Thoracic aorta (tissue), 2 donors: Measurements from ENCODE around the gene DNMT3B. TPM values are rescaled to one million over a fixed set of nuclear protein-coding genes. Genes with fewer than 3 reads are reported as not detected.
A peak's percentile ranks its signal among the peaks of the same experiment; 100 is the strongest.
"Not testable (repeated sequence)": the region's sequence is repeated elsewhere in the genome, so short reads cannot be mapped to it uniquely, and the experiment has no call there.

Source experiments
- ATAC-seq: fragments of 150-250 bp; one replicate; pipeline ENCODE4 v1.8.0; 2017; ENCODE audit warnings: low read depth; ENCODE audit not compliant: insufficient number of reproducible peaks, low FRiP score
- DNase-seq: peaks from one replicate; pipeline ENCODE4 v3.0.0-alpha.2; 2020; ENCODE audit warnings: low spot score
- H3K27ac ChIP-seq, 2 donors: fragments of 200-600 bp; sonication (generic); 1 replicate in 1 of 2; 2 replicates in 1 of 2; pipeline ENCODE4 v1.5.1; 2016; ENCODE audit warnings: mild to moderate bottlenecking in 2 of 2, moderate library complexity in 2 of 2
- H3K27me3 ChIP-seq: fragments of 200-600 bp; sonication (generic); replicated peaks from 2 replicates; pipeline ENCODE4 v1.6.0; 2016; ENCODE audit warnings: mild to moderate bottlenecking; ENCODE audit not compliant: insufficient read depth
- H3K36me3 ChIP-seq: fragments of 200-600 bp; sonication (generic); one replicate; pipeline ENCODE4 v1.5.1; 2016
- H3K4me1 ChIP-seq, 2 donors: fragments of 200-600 bp; sonication (generic); 1 replicate in 1 of 2; 2 replicates in 1 of 2; pipeline versions ENCODE4 v1.5.1 to v1.6.0; 2016; ENCODE audit warnings: low read depth in 2 of 2, mild to moderate bottlenecking in 1 of 2; ENCODE audit not compliant: control insufficient read depth in 1 of 2
- H3K4me3 ChIP-seq: fragments of 200-600 bp; sonication (generic); 2 replicates; pipeline ENCODE4 v1.5.1; 2016; ENCODE audit warnings: mild to moderate bottlenecking
- H3K9me3 ChIP-seq: fragments of 200-600 bp; sonication (generic); 2 replicates; pipeline ENCODE4 v1.5.1; 2016
- CTCF ChIP-seq: fragments of 200-600 bp; sonication (generic); IDR thresholded peaks from one replicate; pipeline ENCODE4 v1.5.1; 2019; ENCODE audit warnings: antibody characterized with exemption
- total RNA-seq, 2 donors: library from RNA; depleted of rRNA; stranded (reverse); fragments of >200 nt; gene quantifications; one replicate each; pipeline versions ENCODE4 v1.1.0 to v1.2.3, GENCODE V29; 2016

Gene DNMT3B
- total RNA-seq, 2 donors from 2014 or later, result 0.81 to 1.3 TPM

DNA sequence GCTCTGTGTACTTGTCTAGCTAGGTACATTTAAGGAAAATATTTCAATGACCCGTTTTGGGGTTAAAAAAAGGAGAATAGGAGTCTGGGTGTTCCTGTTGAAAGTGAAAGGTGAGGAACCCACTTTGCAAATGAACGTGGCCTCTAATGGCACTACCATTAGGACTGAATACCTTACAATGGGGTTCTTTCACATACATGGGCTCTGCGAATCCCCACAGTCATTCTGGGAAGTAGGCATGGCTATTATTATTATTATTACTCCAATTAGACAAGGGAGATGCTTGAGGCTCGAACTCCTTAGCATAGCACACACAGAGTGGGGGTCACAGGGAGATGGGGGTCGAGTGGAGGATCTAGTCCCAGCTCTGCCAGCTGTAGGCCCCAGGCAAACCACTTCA, 6.0 kb upstream of the DNMT3B start:
- TF ChIP-seq CTCF, result no peak
- Histone ChIP-seq H3K27me3 (no peaks in the 10 kb centered on the region), H3K4me3 (no peak overlapping the region), H3K27ac (no peak overlapping the region), H3K9me3 (no peaks in the 10 kb centered on the region), H3K4me1 (no peaks in the 10 kb centered on the region), H3K36me3 (no peaks in the 10 kb centered on the region)
- DNase-seq, result no peak
- no peak for ATAC-seq

DNA sequence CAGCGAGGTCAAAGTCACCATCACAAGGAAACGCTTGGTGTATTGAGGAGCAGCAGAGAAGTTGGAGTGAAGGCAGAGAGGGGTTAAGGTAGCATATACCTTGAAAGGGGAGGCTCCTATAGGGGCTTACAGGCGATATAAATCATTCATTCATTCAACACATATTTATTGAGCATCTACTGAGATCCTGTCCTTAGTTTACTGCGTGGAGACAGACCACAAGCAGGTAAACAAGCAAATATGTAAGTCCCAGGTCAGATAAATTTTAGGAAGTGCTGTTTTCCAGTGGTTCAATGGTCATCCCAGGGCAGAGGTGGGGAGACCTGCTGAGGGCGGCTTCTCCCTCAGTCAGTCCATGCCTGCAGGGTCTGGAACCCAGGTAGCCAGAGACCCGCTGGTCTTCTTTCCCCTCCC, 761 bp upstream of the DNMT3B start:
- DNase-seq, result no peak
- ATAC-seq, result no peak
- Histone ChIP-seq H3K27ac (no peak overlapping the region), H3K9me3 (no peaks in the 10 kb centered on the region), H3K36me3 (no peaks in the 10 kb centered on the region), H3K4me1 (peaks cover 4 to 17% of the 10 kb centered on the region in 2 donors), H3K4me3 (peak overlapping the region; percentile 92), H3K27me3 (no peaks in the 10 kb centered on the region)
- no peak for TF ChIP-seq CTCF

- Histone ChIP-seq H3K9me3 (no peaks in the 10 kb centered on the region), H3K4me1 (peaks cover 4 to 17% of the 10 kb centered on the region in 2 donors), H3K27me3 (no peaks in the 10 kb centered on the region), H3K36me3 (no peaks in the 10 kb centered on the region), H3K27ac (no peak overlapping the region), H3K4me3 (peak overlapping the region; percentile 92)
- TF ChIP-seq CTCF, result no peak
- no peak for ATAC-seq
- DNase-seq, result no peak
These were observed 593 bp downstream of the DNMT3B start for GRCh38 chr20:32762754-32763201.

DNA sequence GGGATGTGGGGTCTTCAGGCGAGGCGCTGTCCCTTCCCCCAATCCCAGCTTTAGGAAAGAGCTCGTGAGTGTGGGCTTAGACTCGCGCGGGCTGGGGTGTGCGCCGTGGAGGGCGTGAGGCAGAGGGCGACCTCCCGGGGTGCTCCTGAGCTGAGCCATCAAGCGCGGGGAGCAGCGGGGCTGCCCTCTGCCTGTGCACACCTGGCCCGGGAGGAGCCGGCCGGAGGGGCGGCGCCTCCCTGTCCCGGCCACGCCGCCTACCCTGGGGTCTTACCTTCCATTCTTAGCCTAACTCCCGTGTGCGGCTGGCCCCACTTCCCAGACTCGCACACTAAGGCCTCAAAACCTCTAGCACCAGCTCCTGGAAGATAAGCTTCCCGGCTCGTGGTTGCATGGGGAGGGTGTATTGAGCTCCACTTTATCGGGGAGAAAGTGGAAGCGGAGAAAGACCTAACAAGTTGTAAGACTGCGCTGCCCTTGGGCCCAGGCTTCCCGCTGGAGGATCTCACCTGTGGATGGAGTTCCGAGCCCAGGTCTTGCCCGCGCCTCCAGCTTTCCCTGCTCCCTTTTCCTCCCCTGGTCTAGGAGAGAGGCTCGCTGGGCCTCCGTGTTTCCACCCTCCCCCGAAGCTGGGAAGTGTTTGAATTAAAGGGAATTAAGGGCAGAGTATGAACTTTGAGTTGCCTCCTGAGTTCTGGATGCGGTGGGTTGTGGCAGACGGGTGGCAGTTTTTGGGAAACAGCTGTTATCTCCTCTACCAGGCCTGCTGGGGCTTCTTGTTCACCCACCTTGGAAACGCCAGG, 1.2 kb downstream of the DNMT3B start:
- no peak overlapping the region for H3K27ac ChIP-seq
- no peaks in the 10 kb centered on the region for H3K36me3 ChIP-seq
- TF ChIP-seq CTCF, result no peak
- peaks cover 4 to 17% of the 10 kb centered on the region in 2 donors for H3K4me1 ChIP-seq
- no peaks in the 10 kb centered on the region for H3K27me3 ChIP-seq
- H3K4me3 ChIP-seq, result peak overlapping the region; percentile 92
- DNase-seq (no peak), ATAC-seq (no peak)
- H3K9me3 ChIP-seq, result no peaks in the 10 kb centered on the region

DNA sequence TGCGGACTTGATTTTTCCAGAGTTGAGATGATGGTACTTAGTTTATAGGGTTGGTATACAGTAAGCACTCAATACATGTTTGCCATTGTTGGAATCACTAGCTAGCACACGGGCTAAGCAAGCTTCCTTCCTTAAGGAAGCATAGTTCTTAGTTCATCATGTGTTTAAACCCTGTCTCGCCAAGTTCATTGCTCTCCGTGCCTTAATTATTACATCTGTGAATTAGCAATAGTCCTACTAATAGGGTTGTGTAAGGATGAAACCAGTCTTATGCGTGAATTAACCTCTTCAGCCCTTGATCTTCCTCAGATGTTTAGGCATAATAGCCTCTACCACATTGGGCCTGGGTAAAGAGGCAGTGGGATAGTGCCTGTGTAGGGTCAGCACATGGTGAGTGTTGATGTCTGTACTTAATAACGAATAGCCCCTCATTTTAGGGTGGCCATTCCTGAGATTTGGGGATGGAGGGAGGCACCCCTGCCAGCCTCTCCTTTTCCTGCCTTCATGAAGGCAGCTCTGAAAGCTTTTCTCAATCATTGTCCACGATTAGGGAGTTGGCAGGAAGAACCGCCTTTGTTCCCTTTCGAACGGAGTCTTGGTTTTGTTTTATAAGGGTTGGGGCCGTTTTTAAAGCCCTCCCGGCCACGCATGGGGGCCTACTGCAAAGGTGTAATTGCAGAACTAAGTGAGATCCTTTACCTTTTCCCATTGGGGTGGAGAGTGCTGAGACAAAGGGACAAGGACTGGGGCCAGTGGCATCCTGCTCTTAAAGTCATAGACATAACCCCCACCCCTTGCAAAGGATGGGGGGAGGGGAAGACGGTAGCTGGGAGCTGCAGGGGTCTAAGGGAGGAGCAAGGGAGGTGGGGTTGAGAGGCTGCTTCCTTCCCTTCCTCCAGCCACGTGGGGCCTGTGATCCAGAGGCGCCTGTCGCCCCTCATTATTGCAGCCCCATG, 2.1 kb downstream of the DNMT3B start:
- no peak for ATAC-seq
- no peaks in the 10 kb centered on the region for H3K9me3 ChIP-seq
- DNase-seq, result no peak
- TF ChIP-seq CTCF, result no peak
- no peak overlapping the region for H3K4me3 ChIP-seq
- no peak overlapping the region for H3K27ac ChIP-seq
- H3K4me1 ChIP-seq, result peaks cover 4 to 17% of the 10 kb centered on the region in 2 donors
- H3K27me3 ChIP-seq, result no peaks in the 10 kb centered on the region
- H3K36me3 ChIP-seq, result no peaks in the 10 kb centered on the region

- not testable (repeated sequence) for H3K27ac ChIP-seq, ATAC-seq, H3K9me3 ChIP-seq, H3K4me3 ChIP-seq, DNase-seq, H3K36me3 ChIP-seq, H3K27me3 ChIP-seq
- peaks cover 4 to 17% of the 10 kb centered on the region in 2 donors for H3K4me1 ChIP-seq
These were observed 3.2 kb downstream of the DNMT3B start for GRCh38 chr20:32765230-32765875.
